HepG2 (cell line): ENCODE measurements around the gene IRF2.

Experiments
- CTCF ChIP-seq: sonication (generic); formaldehyde crosslinking; IDR thresholded peaks from 2 replicates; pipeline ENCODE4 v1.5.0; 2020; ENCODE audit warnings: mild to moderate bottlenecking, missing genetic modification reagents, moderate library complexity
- DNMT1 ChIP-seq: sonication (generic); formaldehyde crosslinking; IDR thresholded peaks from 2 replicates; pipeline ENCODE4 v1.5.1; 2020; ENCODE audit warnings: mild to moderate bottlenecking, missing genetic modification reagents
- PCBP2 ChIP-seq: fragments of 200-400 bp; formaldehyde crosslinking; optimal IDR thresholded peaks from 2 replicates; pipeline ENCODE3; 2018; ENCODE audit warnings: low read length, low read depth; ENCODE audit not compliant: poor library complexity, severe bottlenecking
- PRPF4 ChIP-seq: fragments of 200-400 bp; formaldehyde crosslinking; IDR thresholded peaks from 2 replicates; pipeline ENCODE4 v1.6.1; 2016; ENCODE audit warnings: low read length, low read depth; ENCODE audit not compliant: poor library complexity, severe bottlenecking
- THAP8 ChIP-seq: sonication (generic); formaldehyde crosslinking; IDR thresholded peaks from 2 replicates; pipeline ENCODE4 v1.5.1; 2020; ENCODE audit warnings: missing genetic modification reagents, mild to moderate bottlenecking, borderline replicate concordance
- ZNF317 ChIP-seq: sonication (generic); formaldehyde crosslinking; IDR thresholded peaks from 2 replicates; pipeline ENCODE4 v1.5.0; 2020; ENCODE audit warnings: mild to moderate bottlenecking, missing genetic modification reagents
- ZNF574 ChIP-seq: sonication (generic); formaldehyde crosslinking; IDR thresholded peaks from 2 replicates; pipeline ENCODE4 v1.4.0; 2020; ENCODE audit warnings: missing genetic modification reagents
- ZNF782 ChIP-seq: sonication (generic); formaldehyde crosslinking; IDR thresholded peaks from 2 replicates; pipeline ENCODE4 v1.4.0; 2020; ENCODE audit warnings: missing genetic modification reagents, mild to moderate bottlenecking, borderline replicate concordance

GRCh38 chr4:184401397-184402171 is 72.8 kb downstream of the IRF2 start:
- no peak for TF ChIP-seq ZNF317 (CRISPR knock-in tag)
- no peak for TF ChIP-seq ZNF574 (CRISPR knock-in tag)
- no peak for TF ChIP-seq THAP8 (CRISPR knock-in tag)
- no peak for TF ChIP-seq DNMT1 (CRISPR knock-in tag)
- no peak for TF ChIP-seq PCBP2
- no peak for TF ChIP-seq CTCF (CRISPR knock-in tag)
- TF ChIP-seq PRPF4 = no peak
- no peak for TF ChIP-seq ZNF782 (CRISPR knock-in tag)
